ENCODE measurements around the gene KCNJ14.

DNA sequence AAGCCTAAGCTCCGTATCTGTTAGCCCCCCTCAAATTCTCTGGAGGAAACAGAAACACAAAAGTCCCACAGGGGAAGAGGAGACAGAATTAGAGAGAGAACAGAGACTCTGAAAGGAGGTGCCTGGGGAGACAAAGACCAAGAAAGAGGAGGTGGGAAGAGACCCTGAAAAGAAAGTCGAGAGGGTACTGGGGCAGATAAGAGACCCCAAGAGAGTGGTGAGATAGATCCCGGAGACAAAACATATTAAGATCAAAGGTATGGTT lies 10.5 kb upstream of the KCNJ14 start:
- TF ChIP-seq CTCF (IDR thresholded peaks at IDR 0.05) (no peak), POLR2A (IDR thresholded peaks at IDR 0.05) (no peak)

Data from Peyer's patch (tissue), 4 donors.